GM18909 (cell line): ENCODE data around the gene POLR3A.
"Not testable (repeated sequence)": the region's sequence is repeated elsewhere in the genome, so short reads cannot be mapped to it uniquely, and the experiment has no call there.

Experiments
- ATAC-seq: cut with Tn5 transposase; IDR thresholded peaks from one replicate; pipeline ENCODE4 v1.9.1; 2021; ENCODE audit warnings: mild to moderate bottlenecking; ENCODE audit not compliant: unreplicated experiment, poor library complexity

The POLR3A gene

DNA sequence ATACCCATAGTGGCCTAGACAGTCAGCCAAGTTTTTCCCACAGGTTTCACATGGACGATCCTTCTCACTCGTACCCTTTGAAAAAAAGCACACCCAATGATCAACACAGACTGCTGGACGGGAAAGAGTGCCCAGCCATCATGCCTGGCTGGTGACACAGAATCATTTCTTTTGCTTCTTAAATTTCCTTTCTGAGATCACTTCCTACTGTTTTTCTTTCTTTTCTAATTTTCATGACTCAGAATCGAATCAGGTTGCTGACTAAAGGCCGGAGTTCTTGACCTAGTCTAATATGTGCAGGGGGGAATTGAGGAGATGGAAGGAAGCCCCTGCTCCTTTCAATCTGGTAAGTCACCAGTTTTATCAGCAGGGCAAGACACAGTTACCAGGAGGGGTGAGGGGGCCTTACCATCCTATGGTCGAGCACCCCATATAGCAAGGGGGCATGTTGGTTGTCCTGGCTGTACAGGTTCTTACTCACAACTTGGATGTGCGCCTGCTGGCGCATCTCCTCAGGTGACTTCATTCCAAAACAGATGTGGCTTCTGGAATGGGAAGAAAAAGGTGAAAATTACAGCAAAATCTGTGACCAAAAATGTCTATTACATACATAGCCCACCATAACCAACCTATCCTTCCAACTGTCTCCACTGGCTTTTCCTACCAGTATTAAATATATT lies 3.5 kb downstream of the POLR3A start:
- no peak for ATAC-seq

- no peak for ATAC-seq
Measured at GRCh38 chr10:78023741-78024140, 5.6 kb downstream of the POLR3A start.

DNA sequence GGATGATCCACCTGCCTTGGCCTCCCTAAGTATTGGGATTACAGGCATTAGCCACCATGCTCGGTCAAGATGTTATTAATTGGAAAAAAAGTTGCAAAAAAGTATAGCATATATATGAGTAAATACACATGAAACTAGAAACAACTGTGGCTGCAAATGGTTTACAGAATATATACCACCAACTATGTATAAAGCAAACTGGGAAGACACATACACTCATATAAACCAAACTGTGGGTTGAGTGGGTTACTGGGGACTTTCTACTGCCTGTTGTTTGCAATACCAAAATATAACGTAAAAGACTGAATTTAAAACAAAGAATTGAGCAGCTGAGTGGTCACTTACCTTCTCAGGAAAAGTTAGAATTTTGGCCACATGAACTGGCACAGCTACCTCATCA lies 8.1 kb downstream of the POLR3A start:
- ATAC-seq, result no peak

GRCh38 chr10:78019264-78019663 lies 10.1 kb downstream of the POLR3A start:
- no peak for ATAC-seq

DNA sequence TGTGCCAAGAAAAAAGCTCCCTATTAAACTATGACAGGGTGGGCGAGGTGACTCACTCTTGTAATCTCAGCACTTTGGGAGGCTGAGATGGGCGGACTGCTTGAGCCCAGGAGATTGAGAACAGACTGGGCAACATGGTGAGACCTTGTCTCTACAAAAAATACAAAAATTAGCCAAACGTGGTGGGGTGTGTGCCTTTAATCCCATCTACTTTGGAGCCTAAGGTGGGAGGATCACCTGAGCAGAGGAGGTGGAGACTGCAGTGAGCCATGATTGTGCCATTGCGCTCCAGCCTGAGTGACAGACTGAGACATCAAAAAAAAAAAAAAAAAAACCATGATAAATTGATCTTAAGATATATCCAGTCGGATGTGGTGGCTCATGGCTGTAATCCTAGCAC lies 11.5 kb downstream of the POLR3A start:
- no peak for ATAC-seq

DNA sequence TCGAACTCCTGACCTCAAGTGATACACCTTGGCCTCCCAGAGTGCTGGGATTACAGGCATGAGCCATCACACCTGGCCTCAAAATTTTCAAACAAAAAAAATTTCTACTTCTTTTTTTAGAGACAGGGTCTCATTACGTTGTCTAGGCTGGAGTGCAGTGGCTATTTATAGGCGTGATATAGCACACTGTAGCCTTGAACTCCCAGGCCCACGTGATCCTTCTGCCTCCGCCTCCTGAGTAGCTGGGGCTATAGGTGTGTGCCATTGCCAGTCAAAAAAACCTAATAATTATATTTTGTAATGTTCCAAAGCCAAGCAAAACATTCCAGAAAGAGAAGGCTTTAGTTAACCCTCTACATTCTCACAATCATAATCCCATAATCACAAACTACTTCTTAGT lies 13.8 kb downstream of the POLR3A start:
- ATAC-seq, result no peak

DNA sequence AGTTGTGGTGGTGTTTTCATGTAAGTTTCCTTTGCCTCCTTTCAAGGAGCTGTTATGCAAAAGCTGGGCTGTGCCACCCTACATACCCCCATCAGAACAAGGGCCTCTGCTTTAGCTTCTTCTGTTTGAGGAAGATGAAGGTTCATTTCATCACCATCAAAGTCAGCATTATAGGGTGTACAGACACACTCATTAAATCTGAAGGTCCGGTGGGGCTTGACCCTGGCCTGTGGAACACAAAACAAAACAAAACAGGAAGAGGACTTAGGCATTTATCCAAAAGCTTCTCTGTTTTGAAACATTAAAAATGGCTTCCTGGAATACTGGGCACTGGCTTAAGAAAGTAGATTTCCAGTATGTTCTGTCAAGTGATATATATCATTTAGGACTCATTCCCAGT lies 15.8 kb downstream of the POLR3A start:
- ATAC-seq, result no peak

- ATAC-seq, result no peak
Measured at GRCh38 chr10:78011065-78011464, 18.2 kb downstream of the POLR3A start.

- ATAC-seq, result no peak
Measured at GRCh38 chr10:78010278-78010677, 19.0 kb downstream of the POLR3A start.

DNA sequence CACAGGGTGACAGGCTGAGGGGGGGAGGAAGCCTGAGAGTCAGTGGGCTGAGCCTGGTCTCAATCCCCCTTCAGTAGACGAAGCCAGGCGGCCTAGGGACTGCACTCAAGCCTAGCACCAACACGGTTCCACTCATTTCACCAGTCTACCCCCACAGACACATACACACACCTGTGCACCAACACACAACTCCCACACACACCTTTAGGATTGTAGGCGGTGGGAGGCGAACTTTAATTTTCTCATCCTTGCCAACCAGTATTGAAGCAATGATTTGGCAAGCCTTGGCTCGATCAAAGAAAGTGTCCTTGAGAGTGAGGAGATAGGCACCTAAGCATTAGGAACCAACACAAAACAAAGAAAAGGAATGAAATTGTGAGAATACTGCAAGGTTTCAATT lies 19.7 kb downstream of the POLR3A start:
- no peak for ATAC-seq

DNA sequence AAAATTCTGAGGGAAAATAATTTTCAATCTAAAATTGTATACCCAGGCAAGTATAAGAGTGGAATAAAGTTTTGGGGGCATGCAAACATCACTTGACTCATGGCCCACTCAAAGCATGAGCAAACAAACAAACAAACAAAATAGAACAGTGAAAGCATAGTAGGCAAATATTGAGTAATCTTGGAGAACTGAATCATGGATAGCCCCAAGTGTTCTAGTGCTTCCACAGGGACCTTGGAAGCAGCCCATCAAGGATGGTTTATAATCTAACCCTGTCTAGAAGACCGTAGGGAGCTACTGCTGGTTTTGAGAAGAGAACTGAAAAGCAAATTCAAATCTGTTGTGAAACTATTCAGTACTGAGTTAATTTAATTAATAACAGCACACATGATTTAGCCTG lies 22.1 kb downstream of the POLR3A start:
- ATAC-seq, result no peak

DNA sequence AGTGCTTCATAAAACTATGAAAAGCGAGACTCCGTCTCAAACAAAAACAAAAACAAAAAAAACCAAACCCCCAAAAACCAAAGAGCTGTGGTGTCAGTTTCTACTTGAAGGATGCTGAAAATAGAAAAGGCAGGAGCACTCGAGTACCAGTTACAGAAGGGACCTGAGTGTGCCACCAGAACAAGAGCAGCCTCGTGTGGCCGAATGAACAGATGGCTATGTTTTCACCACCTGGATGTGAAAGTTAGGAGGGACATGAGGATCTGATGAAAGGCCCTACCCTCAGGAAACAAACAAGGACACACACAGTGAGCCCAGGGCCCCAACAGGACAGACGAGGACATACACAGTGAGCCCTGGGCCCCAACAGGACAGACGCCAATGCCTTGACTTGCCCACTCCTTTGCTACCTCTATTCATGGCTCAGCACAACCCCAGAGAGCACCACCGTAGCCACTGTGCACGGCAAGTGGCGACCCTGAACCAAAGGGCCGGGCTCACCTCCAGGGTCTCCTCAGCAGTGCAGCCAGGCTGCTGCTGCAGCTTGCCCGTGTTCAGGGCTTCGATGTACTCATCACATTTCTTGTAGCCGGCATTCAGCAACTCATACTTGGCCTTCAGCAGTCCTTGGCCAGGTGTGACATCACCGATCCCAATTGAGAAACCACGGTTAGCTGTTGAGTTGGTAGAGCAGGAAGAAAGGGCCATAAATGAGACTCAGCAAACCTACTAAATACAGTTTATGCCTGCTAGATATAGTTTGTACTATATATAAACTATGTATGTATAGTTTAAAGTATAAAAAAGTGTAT lies 24.9 kb downstream of the POLR3A start:
- ATAC-seq, result no peak

- ATAC-seq, result no peak
Measured at GRCh38 chr10:78002541-78003288, 26.6 kb downstream of the POLR3A start.

GRCh38 chr10:78000956-78001472 lies 28.3 kb downstream of the POLR3A start:
- ATAC-seq, result no peak

- no peak for ATAC-seq
Measured at GRCh38 chr10:78000206-78000605, 29.1 kb downstream of the POLR3A start.

- ATAC-seq, result not testable (repeated sequence)
Measured at GRCh38 chr10:77998780-77999179, 30.5 kb downstream of the POLR3A start.

DNA sequence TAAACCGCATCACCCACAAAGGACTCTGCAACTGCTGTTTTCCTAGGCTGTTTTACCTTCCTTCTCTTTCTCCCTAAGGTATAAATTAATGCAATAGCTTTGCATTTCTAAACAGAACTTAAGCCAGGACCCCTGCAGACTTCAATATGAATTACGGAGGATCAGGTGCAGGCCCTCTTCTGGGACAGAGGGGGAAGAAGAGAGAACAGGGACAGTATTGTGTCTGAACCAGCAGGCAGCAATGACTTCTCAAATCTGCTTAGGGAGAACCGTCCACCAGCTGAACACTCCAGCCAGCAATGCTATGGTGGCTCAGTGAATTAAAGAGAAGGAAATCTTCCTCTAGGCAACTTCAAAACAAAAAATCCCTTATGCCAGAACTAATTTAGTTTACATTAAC lies 35.7 kb downstream of the POLR3A start:
- no peak for ATAC-seq

GRCh38 chr10:77989081-77989724 lies 40.1 kb downstream of the POLR3A start:
- no peak for ATAC-seq

DNA sequence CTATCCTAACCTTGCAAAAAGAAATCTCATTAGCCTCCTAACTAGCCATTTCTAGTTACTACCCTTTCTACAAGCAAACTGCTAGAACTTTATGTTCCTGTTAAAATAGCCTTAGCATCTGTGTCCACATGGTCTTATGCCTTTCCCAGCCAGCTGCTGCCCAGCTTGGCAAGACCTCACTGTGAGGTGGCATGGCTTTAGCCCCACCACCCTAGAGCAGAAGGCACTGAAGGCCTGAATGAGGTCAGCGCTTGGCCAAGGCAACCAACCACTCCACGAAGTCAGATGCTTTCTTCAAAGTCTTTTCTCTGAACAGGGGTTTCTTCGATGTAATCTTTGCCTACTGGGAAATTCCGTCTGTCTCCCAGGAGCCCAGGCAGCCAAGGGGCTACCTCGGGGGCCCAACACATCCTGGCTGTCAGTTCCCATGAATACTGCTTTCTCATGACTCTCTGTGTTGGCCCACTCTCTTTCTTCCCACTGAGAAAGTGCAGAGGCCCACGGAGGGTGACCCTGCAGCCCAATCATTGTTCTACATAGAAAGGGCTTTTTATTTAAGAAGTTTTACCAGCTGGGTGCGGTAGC lies 41.6 kb downstream of the POLR3A start:
- ATAC-seq, result no peak

DNA sequence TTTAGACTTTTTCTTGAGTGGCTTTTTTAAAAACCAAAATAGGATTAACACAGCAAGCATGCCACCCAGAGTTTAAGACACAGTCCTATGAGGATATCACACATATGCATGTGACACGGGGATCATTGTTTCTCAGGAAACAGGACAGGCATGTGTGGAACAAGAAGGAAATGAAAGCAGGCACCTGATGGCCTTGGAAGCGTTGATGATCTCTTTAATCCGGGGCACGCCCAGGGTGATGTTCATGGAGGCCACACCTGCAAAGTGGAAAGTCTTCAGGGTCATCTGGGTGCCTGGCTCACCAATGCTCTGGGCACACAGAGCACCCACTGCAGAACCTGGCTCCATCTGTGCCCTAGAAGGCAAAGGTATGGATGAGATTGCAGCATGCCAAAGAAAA lies 44.3 kb downstream of the POLR3A start:
- ATAC-seq, result no peak
